ENCODE measurements around the gene CSRP3.

DNA sequence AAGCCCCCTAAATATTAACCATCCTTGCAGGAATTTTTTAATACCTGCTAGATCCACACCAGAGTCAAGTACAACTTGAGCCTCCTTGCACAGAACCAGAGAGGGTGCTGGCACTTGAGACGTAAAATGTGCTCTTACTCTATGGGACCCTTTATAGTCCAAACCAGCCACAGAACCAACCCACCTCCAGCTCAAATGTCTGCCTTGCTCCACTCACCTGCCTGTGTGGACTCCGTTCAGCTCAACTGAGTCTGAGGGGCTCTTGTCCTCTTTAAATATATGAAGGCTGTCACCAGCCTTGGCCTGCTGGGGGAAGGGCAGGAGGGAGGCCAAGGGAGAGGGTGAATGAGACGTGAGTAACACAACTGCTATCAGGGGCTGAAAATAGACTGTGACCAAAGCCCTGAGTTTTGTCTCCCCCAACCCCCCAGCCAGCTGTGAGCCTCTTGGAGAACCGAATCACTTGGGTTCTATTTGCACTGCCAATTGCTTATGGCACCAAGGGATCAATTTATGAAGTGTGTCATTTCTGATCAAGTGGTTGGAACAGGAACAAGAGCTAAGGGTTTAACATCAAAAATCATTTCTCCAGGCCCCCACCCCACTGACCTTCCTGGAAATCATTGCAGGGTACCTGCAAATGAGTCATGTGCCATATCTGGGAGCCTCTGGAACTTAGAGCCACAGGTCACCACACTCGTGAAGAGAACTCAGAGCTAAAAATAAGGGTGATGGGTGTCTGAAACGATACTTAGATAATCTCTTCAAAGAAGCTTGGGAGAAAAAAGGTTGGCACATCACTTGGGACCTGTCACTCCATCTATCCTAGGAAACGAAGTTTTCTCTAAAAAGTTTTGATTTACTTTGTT lies at the start of gene CSRP3:
- TF ChIP-seq, protein P1, sequence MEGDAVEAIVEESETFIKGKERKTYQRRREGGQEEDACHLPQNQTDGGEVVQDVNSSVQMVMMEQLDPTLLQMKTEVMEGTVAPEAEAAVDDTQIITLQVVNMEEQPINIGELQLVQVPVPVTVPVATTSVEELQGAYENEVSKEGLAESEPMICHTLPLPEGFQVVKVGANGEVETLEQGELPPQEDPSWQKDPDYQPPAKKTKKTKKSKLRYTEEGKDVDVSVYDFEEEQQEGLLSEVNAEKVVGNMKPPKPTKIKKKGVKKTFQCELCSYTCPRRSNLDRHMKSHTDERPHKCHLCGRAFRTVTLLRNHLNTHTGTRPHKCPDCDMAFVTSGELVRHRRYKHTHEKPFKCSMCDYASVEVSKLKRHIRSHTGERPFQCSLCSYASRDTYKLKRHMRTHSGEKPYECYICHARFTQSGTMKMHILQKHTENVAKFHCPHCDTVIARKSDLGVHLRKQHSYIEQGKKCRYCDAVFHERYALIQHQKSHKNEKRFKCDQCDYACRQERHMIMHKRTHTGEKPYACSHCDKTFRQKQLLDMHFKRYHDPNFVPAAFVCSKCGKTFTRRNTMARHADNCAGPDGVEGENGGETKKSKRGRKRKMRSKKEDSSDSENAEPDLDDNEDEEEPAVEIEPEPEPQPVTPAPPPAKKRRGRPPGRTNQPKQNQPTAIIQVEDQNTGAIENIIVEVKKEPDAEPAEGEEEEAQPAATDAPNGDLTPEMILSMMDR (IDR thresholded peaks at IDR 0.05 in 8 of 11, conservative IDR thresholded peaks at IDR 0.05 in 3 of 11) = no peak
- TF ChIP-seq POLR2A (IDR thresholded peaks at IDR 0.05) = no peak
- no peak for TF ChIP-seq POLR2AphosphoS5 (IDR thresholded peaks at IDR 0.05)

All from spleen (tissue), 7 donors.